OCI-LY7 (cell line): ENCODE results near the gene GPRIN1. TPM values are rescaled to one million over a fixed set of nuclear protein-coding genes. Genes with fewer than 3 reads are reported as not detected.

ENCODE experiments used
- BruUV-seq: library from RNA; stranded (reverse); fragments of 400-500 nt; replicated peaks from 2 replicates; lab custom pipeline; 2021; lab: Mats Ljungman, UMichigan
- CTCF ChIA-PET: fragments of 300-600 bp; sonication (Branson Sonifier 250); formaldehyde crosslinking; loops from one replicate; lab custom pipeline; 2022; ENCODE audit warnings: antibody characterized with exemption; ENCODE audit not compliant: unreplicated experiment; lab: Charles Lee
- POLR2A ChIA-PET: fragments of 300-600 bp; sonication (Branson Sonifier 250); formaldehyde crosslinking; loops from one replicate; lab custom pipeline; 2022; ENCODE audit warnings: antibody characterized with exemption; lab: Charles Lee
- DNase-seq: peaks from one replicate; pipeline ENCODE4 v3.0.0-alpha.2; 2015; ENCODE audit warnings: low spot score
- H2AFZ ChIP-seq: fragments of 200-600 bp; sonication (generic), shearing (Covaris generic); 2 replicates; pipeline ENCODE4 v1.6.1; 2014; ENCODE audit warnings: mild to moderate bottlenecking, antibody characterized with exemption, low read length, moderate library complexity
- H3K27ac ChIP-seq: fragments of 200-600 bp; sonication (generic); 2 replicates; pipeline ENCODE4 v1.5.1; 2014; ENCODE audit warnings: mixed run types, low read depth, mild to moderate bottlenecking, moderate library complexity, low read length, inconsistent platforms; ENCODE audit not compliant: poor library complexity, severe bottlenecking
- H3K36me3 ChIP-seq: fragments of 200-600 bp; sonication (generic); 2 replicates; pipeline ENCODE4 v1.6.1; 2014; ENCODE audit warnings: mild to moderate bottlenecking, antibody characterized with exemption, low read length, moderate library complexity, mixed read lengths; ENCODE audit not compliant: insufficient read depth
- H3K4me1 ChIP-seq: fragments of 200-600 bp; sonication (generic); 2 replicates; pipeline ENCODE4 v1.5.1; 2014; ENCODE audit warnings: mild to moderate bottlenecking, low read length; ENCODE audit not compliant: insufficient read depth, poor library complexity, severe bottlenecking
- H3K4me2 ChIP-seq: fragments of 200-600 bp; sonication (generic); 2 replicates; pipeline ENCODE4 v1.6.1; 2014; ENCODE audit warnings: mild to moderate bottlenecking, low read length
- H3K4me3 ChIP-seq: fragments of 200-600 bp; sonication (generic); 2 replicates; pipeline ENCODE4 v1.5.1; 2014; ENCODE audit warnings: mild to moderate bottlenecking, low read depth, low read length; ENCODE audit not compliant: poor library complexity, severe bottlenecking
- H3K79me2 ChIP-seq: fragments of 200-600 bp; sonication (generic); 2 replicates; pipeline ENCODE4 v1.6.1; 2016; ENCODE audit warnings: low read depth, mild to moderate bottlenecking, low read length, moderate library complexity, mixed read lengths; ENCODE audit not compliant: insufficient read depth
- H3K9me2 ChIP-seq: fragments of 200-600 bp; sonication (generic); 2 replicates; pipeline ENCODE4 v1.6.1; 2016; ENCODE audit warnings: mild to moderate bottlenecking, low read length, mixed read lengths; ENCODE audit not compliant: insufficient read depth
- H3K9me3 ChIP-seq: fragments of 200-600 bp; sonication (generic); 2 replicates; pipeline ENCODE4 v1.6.1; 2014; ENCODE audit warnings: mild to moderate bottlenecking, mixed run types, low read length, mixed read lengths
- H4K20me1 ChIP-seq: fragments of 200-600 bp; sonication (generic); 2 replicates; pipeline ENCODE4 v1.6.1; 2014; ENCODE audit warnings: mild to moderate bottlenecking, antibody characterized with exemption, low read length, moderate library complexity, mixed read lengths; ENCODE audit not compliant: insufficient read depth
- EZH2phosphoT487 ChIP-seq: fragments of 200-600 bp; sonication (generic); IDR thresholded peaks from 2 replicates; pipeline ENCODE4 v1.6.1; 2018; ENCODE audit warnings: low read depth, borderline replicate concordance, mild to moderate bottlenecking, mixed run types, antibody characterized with exemption, low read length, moderate library complexity, mixed read lengths
- intact Hi-C: fragments of 100-400 bp; cut with micrococcal nuclease; formaldehyde crosslinking; loops from one replicate; pipeline ENCODE4 v1.10.0; 2022; ENCODE audit not compliant: unreplicated experiment
- total RNA-seq, 2 experiments: library from RNA; depleted of rRNA in 1 of 2; stranded (reverse); fragments of >200 nt in 1 of 2; shearing (Covaris generic) in 1 of 2; gene quantifications; 2 replicates each; pipeline ENCODE4 v1.2.3, GENCODE V29; 2014 to 2022
- TF ChIP-seq, protein P1 (sequence below): fragments of 200-600 bp; sonication (generic); conservative IDR thresholded peaks from 2 replicates; pipeline ENCODE4 v1.5.1; 2014; ENCODE audit warnings: mild to moderate bottlenecking, antibody characterized with exemption, low read length, moderate library complexity, mixed read lengths

GPRIN1 gene
- total RNA-seq, 2 experiments from 2014 or later, result 3.8 to 5.3 TPM

DNA sequence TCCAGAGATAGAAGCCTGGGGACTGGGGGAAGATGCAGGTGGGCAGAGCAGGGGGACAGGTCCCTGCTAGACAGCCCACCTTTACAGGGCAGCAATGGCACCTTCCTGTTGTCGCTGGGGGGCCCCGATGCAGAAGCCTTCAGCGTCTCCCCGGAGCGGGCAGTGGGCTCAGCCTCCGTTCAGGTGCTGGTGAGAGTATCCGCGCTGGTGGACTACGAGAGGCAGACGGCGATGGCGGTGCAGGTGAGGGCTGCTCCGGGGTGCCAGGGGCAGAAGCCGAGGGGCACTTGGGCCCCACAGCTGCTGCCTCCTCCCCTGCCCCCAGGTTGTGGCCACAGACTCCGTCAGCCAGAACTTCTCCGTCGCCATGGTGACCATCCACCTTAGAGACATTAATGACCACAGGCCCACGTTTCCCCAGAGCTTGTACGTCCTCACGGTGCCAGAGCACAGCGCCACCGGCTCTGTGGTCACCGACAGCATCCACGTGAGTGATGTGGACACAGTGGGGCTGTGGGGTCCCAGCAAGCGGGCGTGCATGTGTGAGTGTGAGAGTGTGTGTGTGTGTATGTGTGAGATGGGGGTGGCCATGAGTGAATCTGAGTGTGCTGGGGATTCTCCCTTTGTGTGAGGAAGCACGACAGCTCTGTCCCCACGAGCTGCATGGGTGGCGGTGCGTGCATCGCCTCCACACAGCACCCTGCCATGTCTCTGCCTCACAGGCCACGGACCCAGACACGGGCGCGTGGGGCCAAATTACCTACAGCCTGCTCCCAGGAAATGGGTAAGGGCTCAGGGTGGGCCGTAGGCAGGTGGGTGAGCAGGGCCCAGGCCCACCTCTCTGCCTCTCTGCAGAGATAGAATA is 32.4 kb downstream of the GPRIN1 start:
- intact Hi-C loops, result loop anchor here (1.0 to 10.0 kb wide), 2 partner anchors 161 to 853 kb away; partner anchors contain the start of gene CLTB

DNA sequence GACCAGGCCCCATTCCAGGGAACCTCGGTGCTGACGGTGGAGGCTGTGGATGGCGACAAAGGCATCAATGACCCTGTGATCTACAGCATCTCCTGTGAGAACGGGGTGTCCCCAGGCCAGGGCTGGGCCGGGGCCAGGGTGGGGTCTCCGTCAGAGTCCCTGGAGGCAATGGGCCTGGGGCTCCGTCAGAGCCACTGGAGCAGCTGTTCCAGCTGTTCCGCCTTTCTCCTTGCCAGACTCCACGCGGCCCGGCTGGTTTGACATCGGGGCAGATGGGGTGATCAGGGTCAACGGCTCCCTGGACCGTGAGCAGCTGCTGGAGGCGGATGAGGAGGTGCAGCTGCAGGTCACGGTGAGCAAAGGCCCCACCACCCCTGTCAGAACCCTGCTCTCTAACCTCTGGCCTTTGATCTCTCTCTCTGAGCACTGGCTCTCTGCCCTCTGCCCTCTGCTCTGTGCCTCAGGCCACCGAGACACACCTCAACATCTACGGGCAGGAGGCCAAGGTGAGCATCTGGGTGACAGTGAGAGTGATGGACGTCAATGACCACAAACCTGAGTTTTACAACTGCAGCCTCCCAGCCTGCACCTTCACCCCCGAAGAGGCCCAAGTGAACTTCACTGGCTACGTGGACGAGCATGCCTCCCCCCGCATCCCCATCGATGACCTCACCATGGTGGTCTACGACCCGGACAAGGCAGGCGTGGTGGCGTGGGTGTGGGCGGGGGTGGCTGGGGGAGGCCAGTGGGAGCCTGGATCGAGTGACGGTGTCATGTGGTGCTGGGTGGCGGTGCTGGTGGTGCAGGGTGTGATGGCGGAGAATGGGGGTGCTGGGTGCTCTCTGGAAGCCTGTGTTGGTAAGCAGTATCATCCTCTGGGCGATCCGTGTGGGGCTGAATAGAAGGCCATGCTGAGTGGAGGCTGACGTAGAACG is 34.2 kb downstream of the GPRIN1 start:
- TF ChIP-seq EZH2phosphoT487, result no peak
- TF ChIP-seq, protein P1, sequence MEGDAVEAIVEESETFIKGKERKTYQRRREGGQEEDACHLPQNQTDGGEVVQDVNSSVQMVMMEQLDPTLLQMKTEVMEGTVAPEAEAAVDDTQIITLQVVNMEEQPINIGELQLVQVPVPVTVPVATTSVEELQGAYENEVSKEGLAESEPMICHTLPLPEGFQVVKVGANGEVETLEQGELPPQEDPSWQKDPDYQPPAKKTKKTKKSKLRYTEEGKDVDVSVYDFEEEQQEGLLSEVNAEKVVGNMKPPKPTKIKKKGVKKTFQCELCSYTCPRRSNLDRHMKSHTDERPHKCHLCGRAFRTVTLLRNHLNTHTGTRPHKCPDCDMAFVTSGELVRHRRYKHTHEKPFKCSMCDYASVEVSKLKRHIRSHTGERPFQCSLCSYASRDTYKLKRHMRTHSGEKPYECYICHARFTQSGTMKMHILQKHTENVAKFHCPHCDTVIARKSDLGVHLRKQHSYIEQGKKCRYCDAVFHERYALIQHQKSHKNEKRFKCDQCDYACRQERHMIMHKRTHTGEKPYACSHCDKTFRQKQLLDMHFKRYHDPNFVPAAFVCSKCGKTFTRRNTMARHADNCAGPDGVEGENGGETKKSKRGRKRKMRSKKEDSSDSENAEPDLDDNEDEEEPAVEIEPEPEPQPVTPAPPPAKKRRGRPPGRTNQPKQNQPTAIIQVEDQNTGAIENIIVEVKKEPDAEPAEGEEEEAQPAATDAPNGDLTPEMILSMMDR, result no peak
- Histone ChIP-seq H3K79me2 (no peaks in the 10 kb centered on the region), H3K9me2 (no peaks in the 10 kb centered on the region), H3K27ac (no peak overlapping the region), H2AFZ (no peak overlapping the region), H3K4me2 (no peak overlapping the region), H3K4me3 (no peak overlapping the region), H4K20me1 (no peaks in the 10 kb centered on the region), H3K36me3 (no peaks in the 10 kb centered on the region), H3K4me1 (peaks cover 4% of the 10 kb centered on the region), H3K9me3 (no peaks in the 10 kb centered on the region)
- no peak for DNase-seq
- BruUV-seq, result no TSS peak
- intact Hi-C loops, result loop anchor here (10.0 kb wide), 1 partner anchor 851 kb away; no protein-coding TSS in a partner anchor
- POLR2A ChIA-PET, result interaction anchor here (0.5 kb wide), 1 partner anchor 237 kb away, joined by 3 read pairs; no protein-coding TSS in a partner anchor
- CTCF ChIA-PET, result no interaction called here

More for the DNA sequence above, 32.4 kb downstream of the GPRIN1 start:
- Histone ChIP-seq H3K4me1 (peaks cover 4% of the 10 kb centered on the region), H3K9me2 (no peaks in the 10 kb centered on the region), H3K79me2 (no peaks in the 10 kb centered on the region), H2AFZ (no peak overlapping the region), H3K4me3 (no peak overlapping the region), H3K4me2 (no peak overlapping the region), H4K20me1 (no peaks in the 10 kb centered on the region), H3K9me3 (no peaks in the 10 kb centered on the region), H3K36me3 (no peaks in the 10 kb centered on the region), H3K27ac (no peak overlapping the region)
- no peak for DNase-seq
- BruUV-seq, result no TSS peak
- POLR2A ChIA-PET, result no interaction called here
- TF ChIP-seq, protein P1, result no peak
- no peak for TF ChIP-seq EZH2phosphoT487
- CTCF ChIA-PET, result no interaction called here
